OCI-LY1 (cell line): ENCODE results near the gene GID8.

Experiments used
- H2AFZ ChIP-seq: fragments of 200-600 bp; sonication (generic), shearing (Covaris generic); 2 replicates; pipeline ENCODE4 v1.6.0; 2014; ENCODE audit warnings: antibody characterized with exemption, mild to moderate bottlenecking, low read length
- H3F3A ChIP-seq: fragments of 200-600 bp; sonication (generic), shearing (Covaris generic); 2 replicates; pipeline ENCODE4 v1.6.0; 2014; ENCODE audit warnings: mild to moderate bottlenecking, antibody characterized with exemption, low read length, moderate library complexity; ENCODE audit not compliant: insufficient read depth
- H3K27ac ChIP-seq: fragments of 200-600 bp; sonication (generic); 2 replicates; pipeline ENCODE4 v1.5.1; 2014; ENCODE audit warnings: low read length, mixed run types, mild to moderate bottlenecking, low read depth; ENCODE audit not compliant: poor library complexity, severe bottlenecking
- H3K27me3 ChIP-seq: fragments of 200-600 bp; sonication (generic); 2 replicates; pipeline ENCODE4 v1.6.0; 2014; ENCODE audit warnings: antibody characterized with exemption, mild to moderate bottlenecking, low read length, moderate library complexity; ENCODE audit not compliant: insufficient read depth
- H3K36me3 ChIP-seq: fragments of 200-600 bp; sonication (generic); 2 replicates; pipeline ENCODE4 v1.6.1; 2014; ENCODE audit warnings: mild to moderate bottlenecking, antibody characterized with exemption, low read length, moderate library complexity, mixed read lengths; ENCODE audit not compliant: insufficient read depth
- H3K4me1 ChIP-seq: fragments of 200-600 bp; sonication (generic); 2 replicates; pipeline ENCODE4 v1.5.1; 2014; ENCODE audit warnings: mild to moderate bottlenecking, low read length, moderate library complexity; ENCODE audit not compliant: insufficient read depth, severe bottlenecking
- H3K4me2 ChIP-seq: fragments of 200-600 bp; sonication (generic), shearing (Covaris generic); 2 replicates; pipeline ENCODE4 v1.6.1; 2014; ENCODE audit warnings: low read length
- H3K4me3 ChIP-seq: fragments of 200-600 bp; sonication (generic); 2 replicates; pipeline ENCODE4 v1.5.1; 2014; ENCODE audit warnings: low read length, low read depth, mild to moderate bottlenecking, mixed read lengths; ENCODE audit not compliant: poor library complexity, severe bottlenecking
- H3K79me2 ChIP-seq: fragments of 200-600 bp; shearing (Covaris generic); 2 replicates; pipeline ENCODE4 v1.6.1; 2016; ENCODE audit warnings: mixed run types, low read length, mixed read lengths; ENCODE audit not compliant: insufficient read depth
- H3K9ac ChIP-seq: fragments of 200-600 bp; sonication (generic), shearing (Covaris generic); 2 replicates; pipeline ENCODE4 v1.6.1; 2014; ENCODE audit warnings: mild to moderate bottlenecking, low read length, mixed read lengths
- H3K9me2 ChIP-seq: fragments of 200-600 bp; sonication (generic), shearing (Covaris generic); 2 replicates; pipeline ENCODE4 v1.6.1; 2014; ENCODE audit warnings: low read depth, mild to moderate bottlenecking, low read length, mixed read lengths
- H3K9me3 ChIP-seq: fragments of 200-600 bp; shearing (Covaris generic); 2 replicates; pipeline ENCODE4 v1.6.1; 2014; ENCODE audit warnings: low read length, mixed read lengths
- H4K20me1 ChIP-seq: fragments of 200-600 bp; sonication (generic), shearing (Covaris generic); 2 replicates; pipeline ENCODE4 v1.6.0; 2016; ENCODE audit warnings: mild to moderate bottlenecking, low read length; ENCODE audit not compliant: insufficient read depth
- EZH2 ChIP-seq: fragments of 200-600 bp; sonication (generic), shearing (Covaris generic); IDR thresholded peaks from 2 replicates; pipeline ENCODE4 v1.8.0; 2017; ENCODE audit warnings: borderline replicate concordance, mixed run types, mild to moderate bottlenecking, antibody characterized with exemption, low read length, moderate library complexity, mixed read lengths
- TF ChIP-seq, protein P1 (sequence below): fragments of 200-600 bp; sonication (generic), shearing (Covaris generic); IDR thresholded peaks from 2 replicates; pipeline ENCODE4 v1.5.1; 2017; ENCODE audit warnings: mild to moderate bottlenecking, antibody characterized with exemption, low read length, moderate library complexity, mixed read lengths

The GID8 gene

DNA sequence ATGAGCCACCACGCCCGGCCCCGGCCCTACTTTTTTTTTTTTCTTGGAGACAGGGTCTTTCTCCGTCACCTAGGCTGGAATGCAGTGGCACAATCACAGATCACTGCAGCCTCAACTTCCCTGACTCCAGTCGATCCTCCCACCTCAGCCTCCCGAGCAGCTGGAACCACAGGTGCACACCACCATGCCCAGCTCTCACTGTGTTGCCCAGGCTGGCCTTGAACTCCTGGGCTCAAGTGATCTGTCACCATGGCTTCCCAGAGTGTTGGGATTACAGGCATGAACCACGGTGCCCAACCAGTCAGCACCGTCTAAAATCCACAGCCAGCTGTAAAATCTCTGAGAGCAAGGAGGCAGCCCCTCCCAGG lies 32.0 kb downstream of the GID8 start:
- Histone ChIP-seq H3K36me3 (peaks cover 13% of the 10 kb centered on the region), H3K27ac (no peak overlapping the region), H3K9me3 (no peaks in the 10 kb centered on the region), H3F3A (no peaks in the 10 kb centered on the region), H4K20me1 (no peaks in the 10 kb centered on the region), H2AFZ (no peak overlapping the region), H3K27me3 (0 out of 2 replicates have a peak, but pooled peaks cover 13% of the 10 kb centered on the region), H3K4me1 (no peaks in the 10 kb centered on the region), H3K79me2 (no peaks in the 10 kb centered on the region), H3K4me3 (no peak overlapping the region), H3K9me2 (no peaks in the 10 kb centered on the region), H3K4me2 (no peak overlapping the region), H3K9ac (no peak overlapping the region)
- TF ChIP-seq, protein P1, sequence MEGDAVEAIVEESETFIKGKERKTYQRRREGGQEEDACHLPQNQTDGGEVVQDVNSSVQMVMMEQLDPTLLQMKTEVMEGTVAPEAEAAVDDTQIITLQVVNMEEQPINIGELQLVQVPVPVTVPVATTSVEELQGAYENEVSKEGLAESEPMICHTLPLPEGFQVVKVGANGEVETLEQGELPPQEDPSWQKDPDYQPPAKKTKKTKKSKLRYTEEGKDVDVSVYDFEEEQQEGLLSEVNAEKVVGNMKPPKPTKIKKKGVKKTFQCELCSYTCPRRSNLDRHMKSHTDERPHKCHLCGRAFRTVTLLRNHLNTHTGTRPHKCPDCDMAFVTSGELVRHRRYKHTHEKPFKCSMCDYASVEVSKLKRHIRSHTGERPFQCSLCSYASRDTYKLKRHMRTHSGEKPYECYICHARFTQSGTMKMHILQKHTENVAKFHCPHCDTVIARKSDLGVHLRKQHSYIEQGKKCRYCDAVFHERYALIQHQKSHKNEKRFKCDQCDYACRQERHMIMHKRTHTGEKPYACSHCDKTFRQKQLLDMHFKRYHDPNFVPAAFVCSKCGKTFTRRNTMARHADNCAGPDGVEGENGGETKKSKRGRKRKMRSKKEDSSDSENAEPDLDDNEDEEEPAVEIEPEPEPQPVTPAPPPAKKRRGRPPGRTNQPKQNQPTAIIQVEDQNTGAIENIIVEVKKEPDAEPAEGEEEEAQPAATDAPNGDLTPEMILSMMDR, result no peak
- no peak for TF ChIP-seq EZH2

GRCh38 chr20:62970307-62971210 lies 32.6 kb downstream of the GID8 start:
- no peak for TF ChIP-seq EZH2
- TF ChIP-seq, protein P1, result no peak
- Histone ChIP-seq H3K27ac (no peak overlapping the region), H4K20me1 (no peaks in the 10 kb centered on the region), H3K79me2 (no peaks in the 10 kb centered on the region), H3K36me3 (peaks cover 8% of the 10 kb centered on the region), H2AFZ (no peak overlapping the region), H3K4me2 (no peak overlapping the region), H3K27me3 (0 out of 2 replicates have a peak, but pooled peaks cover 13% of the 10 kb centered on the region), H3F3A (no peaks in the 10 kb centered on the region), H3K4me3 (no peak overlapping the region), H3K9me2 (no peaks in the 10 kb centered on the region), H3K4me1 (no peaks in the 10 kb centered on the region), H3K9me3 (no peaks in the 10 kb centered on the region), H3K9ac (no peak overlapping the region)

DNA sequence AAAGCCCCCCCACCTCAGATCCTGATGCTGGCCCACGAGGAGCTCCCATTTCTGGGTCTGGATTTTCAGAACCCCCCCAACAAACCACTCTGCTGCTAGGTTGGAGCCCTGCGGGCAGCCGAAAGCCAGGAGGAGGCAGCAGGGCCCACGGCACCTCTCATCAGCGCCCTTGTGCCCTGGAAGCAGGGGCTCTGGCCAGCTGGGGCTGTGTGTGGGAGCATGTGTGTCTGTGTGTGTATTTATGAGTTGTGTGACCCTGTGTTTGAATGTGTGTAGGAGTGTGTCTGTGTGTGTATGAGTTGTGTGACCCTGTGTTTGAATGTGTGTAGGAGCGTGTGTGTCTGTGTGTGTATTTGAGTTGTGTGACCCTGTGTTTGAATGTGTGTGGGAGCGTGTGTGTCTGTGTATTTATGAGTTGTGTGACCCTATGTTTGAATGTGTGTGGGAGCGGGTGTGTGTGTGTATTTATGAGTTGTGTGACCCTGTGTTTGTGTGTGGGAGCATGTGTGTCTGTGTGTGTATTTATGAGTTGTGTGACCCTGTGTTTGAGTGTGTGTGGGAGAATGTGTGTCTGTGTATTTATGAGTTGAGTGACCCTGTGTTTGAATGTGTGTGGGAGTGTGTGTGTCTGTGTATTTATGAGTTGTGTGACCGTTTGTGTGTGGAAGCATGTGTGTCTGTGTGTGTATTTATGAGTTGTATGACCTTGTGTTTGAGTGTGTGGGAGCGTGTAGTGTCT lies 33.4 kb downstream of the GID8 start:
- Histone ChIP-seq H3K79me2 (no peaks in the 10 kb centered on the region), H3K9me3 (no peaks in the 10 kb centered on the region), H4K20me1 (no peaks in the 10 kb centered on the region), H3K27me3 (0 out of 2 replicates have a peak, but pooled peaks cover 13% of the 10 kb centered on the region), H3K27ac (no peak overlapping the region), H3K4me2 (no peak overlapping the region), H2AFZ (no peak overlapping the region), H3F3A (no peaks in the 10 kb centered on the region), H3K9me2 (no peaks in the 10 kb centered on the region), H3K36me3 (peaks cover 7% of the 10 kb centered on the region), H3K4me3 (no peak overlapping the region), H3K9ac (no peak overlapping the region), H3K4me1 (no peaks in the 10 kb centered on the region)
- TF ChIP-seq, protein P1, result no peak
- TF ChIP-seq EZH2, result no peak
